Neural progenitor cell (in vitro differentiated cells): ENCODE data around the gene SERINC5.

Experiments used
- CTCF ChIP-seq: fragments of 200-600 bp; sonication (generic); IDR thresholded peaks from 2 replicates; pipeline ENCODE4 v1.5.1; 2017; ENCODE audit warnings: antibody characterized with exemption, mild to moderate bottlenecking
- EZH2 ChIP-seq: fragments of 200-600 bp; sonication (generic); IDR thresholded peaks from 2 replicates; pipeline ENCODE4 v1.6.1; 2017; ENCODE audit warnings: antibody characterized with exemption, mild to moderate bottlenecking, moderate library complexity

GRCh38 chr5:80140496-80140895 is 115.4 kb downstream of the SERINC5 start:
- TF ChIP-seq CTCF (no peak), EZH2 (no peak)
